Measurements from ENCODE around the gene TADA2A. TPM values are rescaled to one million over a fixed set of nuclear protein-coding genes. Genes with fewer than 3 reads are reported as not detected.

TADA2A gene
- total RNA-seq, 2 donors from 2014 or later, result 16.6 to 22.5 TPM

- H3K27ac ChIP-seq, result no peak overlapping the region
- no peak overlapping the region for H3K4me3 ChIP-seq
- H3K9ac ChIP-seq (ENCODE audit: low read depth in 2 of 2, low read length in 2 of 2), result no peak overlapping the region
- H3K27me3 ChIP-seq, result no peaks in the 10 kb centered on the region
- TF ChIP-seq CTCF (IDR thresholded peaks at IDR 0.05), result no peak
- no peaks in the 10 kb centered on the region for H3K9me3 ChIP-seq
- intact Hi-C loops (cut with DNase I), result no loop called here
- DNase-seq, result no peak
- no peaks in the 10 kb centered on the region for H3K36me3 ChIP-seq
- peaks cover 6% of the 10 kb centered on the region for H3K4me1 ChIP-seq
Observed at GRCh38 chr17:37360632-37361031, 46.1 kb upstream of the TADA2A start.

- Histone ChIP-seq H3K4me3 (no peak overlapping the region), H3K4me1 (peaks cover 6% of the 10 kb centered on the region), H3K27me3 (no peaks in the 10 kb centered on the region), H3K9me3 (no peaks in the 10 kb centered on the region), H3K36me3 (no peaks in the 10 kb centered on the region), H3K27ac (no peak overlapping the region), H3K9ac (ENCODE audit: low read depth in 2 of 2, low read length in 2 of 2) (no peak overlapping the region)
- TF ChIP-seq CTCF (IDR thresholded peaks at IDR 0.05), result no peak
- intact Hi-C loops (cut with DNase I), result no loop called here
- no peak for DNase-seq
Observed at GRCh38 chr17:37361543-37361942, 45.1 kb upstream of the TADA2A start.

GRCh38 chr17:37365589-37365988 is 41.1 kb upstream of the TADA2A start:
- no peaks in the 10 kb centered on the region for H3K4me1 ChIP-seq
- H3K9ac ChIP-seq (ENCODE audit: low read depth in 2 of 2, low read length in 2 of 2), result no peak overlapping the region
- intact Hi-C loops (cut with DNase I), result no loop called here
- TF ChIP-seq CTCF (IDR thresholded peaks at IDR 0.05), result no peak
- no peak overlapping the region for H3K27ac ChIP-seq
- DNase-seq, result no peak
- no peak overlapping the region for H3K4me3 ChIP-seq
- no peaks in the 10 kb centered on the region for H3K36me3 ChIP-seq
- H3K9me3 ChIP-seq, result no peaks in the 10 kb centered on the region
- H3K27me3 ChIP-seq, result no peaks in the 10 kb centered on the region

- no peak overlapping the region for H3K4me3 ChIP-seq
- no peaks in the 10 kb centered on the region for H3K36me3 ChIP-seq
- intact Hi-C loops (cut with DNase I), result no loop called here
- no peak overlapping the region for H3K27ac ChIP-seq
- no peaks in the 10 kb centered on the region for H3K9me3 ChIP-seq
- TF ChIP-seq CTCF (IDR thresholded peaks at IDR 0.05), result no peak
- no peak for DNase-seq
- no peaks in the 10 kb centered on the region for H3K27me3 ChIP-seq
- H3K9ac ChIP-seq (ENCODE audit: low read depth in 2 of 2, low read length in 2 of 2), result no peak overlapping the region
- no peaks in the 10 kb centered on the region for H3K4me1 ChIP-seq
Observed at GRCh38 chr17:37368577-37368976, 38.1 kb upstream of the TADA2A start.

GRCh38 chr17:37373530-37374159 is 33.0 kb upstream of the TADA2A start:
- DNase-seq, result peak; percentile 77
- intact Hi-C loops (cut with DNase I), result loop anchor here (10.0 kb wide), 1 partner anchor 769 kb away; the partner anchor contains the start of gene MRM1
- TF ChIP-seq CTCF (IDR thresholded peaks at IDR 0.05), result peak; percentile 96
- H3K9me3 ChIP-seq, result no peaks in the 10 kb centered on the region
- no peak overlapping the region for H3K27ac ChIP-seq
- no peaks in the 10 kb centered on the region for H3K4me1 ChIP-seq
- H3K27me3 ChIP-seq, result no peaks in the 10 kb centered on the region
- H3K4me3 ChIP-seq, result no peak overlapping the region
- no peak overlapping the region for H3K9ac ChIP-seq (ENCODE audit: low read depth in 2 of 2, low read length in 2 of 2)
- no peaks in the 10 kb centered on the region for H3K36me3 ChIP-seq

All from colonic mucosa (tissue), 4 donors.